LNCaP clone FGC (cell line): ENCODE data around the gene ADARB2.

ENCODE experiments used
- DNase-seq: peaks from one replicate; pipeline ENCODE4 v3.0.0-alpha.2; 2011; ENCODE audit warnings: low read depth
- H3K4me3 ChIP-seq: 2 replicates; pipeline ENCODE4 v1.5.1; 2011; ENCODE audit warnings: mild to moderate bottlenecking, low read depth, low read length, control low read depth
- TF ChIP-seq, protein P1 (sequence below): IDR thresholded peaks from 2 replicates; pipeline ENCODE4 v1.5.1; 2012; ENCODE audit warnings: mild to moderate bottlenecking; ENCODE audit not compliant: control insufficient read depth, insufficient read depth; ENCODE audit errors: extremely low read depth

Gene ADARB2

GRCh38 chr10:1612908-1613307 lies 124.4 kb downstream of the ADARB2 start:
- TF ChIP-seq, protein P1, sequence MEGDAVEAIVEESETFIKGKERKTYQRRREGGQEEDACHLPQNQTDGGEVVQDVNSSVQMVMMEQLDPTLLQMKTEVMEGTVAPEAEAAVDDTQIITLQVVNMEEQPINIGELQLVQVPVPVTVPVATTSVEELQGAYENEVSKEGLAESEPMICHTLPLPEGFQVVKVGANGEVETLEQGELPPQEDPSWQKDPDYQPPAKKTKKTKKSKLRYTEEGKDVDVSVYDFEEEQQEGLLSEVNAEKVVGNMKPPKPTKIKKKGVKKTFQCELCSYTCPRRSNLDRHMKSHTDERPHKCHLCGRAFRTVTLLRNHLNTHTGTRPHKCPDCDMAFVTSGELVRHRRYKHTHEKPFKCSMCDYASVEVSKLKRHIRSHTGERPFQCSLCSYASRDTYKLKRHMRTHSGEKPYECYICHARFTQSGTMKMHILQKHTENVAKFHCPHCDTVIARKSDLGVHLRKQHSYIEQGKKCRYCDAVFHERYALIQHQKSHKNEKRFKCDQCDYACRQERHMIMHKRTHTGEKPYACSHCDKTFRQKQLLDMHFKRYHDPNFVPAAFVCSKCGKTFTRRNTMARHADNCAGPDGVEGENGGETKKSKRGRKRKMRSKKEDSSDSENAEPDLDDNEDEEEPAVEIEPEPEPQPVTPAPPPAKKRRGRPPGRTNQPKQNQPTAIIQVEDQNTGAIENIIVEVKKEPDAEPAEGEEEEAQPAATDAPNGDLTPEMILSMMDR: no peak
- H3K4me3 ChIP-seq: no peak overlapping the region
- no peak for DNase-seq

DNA sequence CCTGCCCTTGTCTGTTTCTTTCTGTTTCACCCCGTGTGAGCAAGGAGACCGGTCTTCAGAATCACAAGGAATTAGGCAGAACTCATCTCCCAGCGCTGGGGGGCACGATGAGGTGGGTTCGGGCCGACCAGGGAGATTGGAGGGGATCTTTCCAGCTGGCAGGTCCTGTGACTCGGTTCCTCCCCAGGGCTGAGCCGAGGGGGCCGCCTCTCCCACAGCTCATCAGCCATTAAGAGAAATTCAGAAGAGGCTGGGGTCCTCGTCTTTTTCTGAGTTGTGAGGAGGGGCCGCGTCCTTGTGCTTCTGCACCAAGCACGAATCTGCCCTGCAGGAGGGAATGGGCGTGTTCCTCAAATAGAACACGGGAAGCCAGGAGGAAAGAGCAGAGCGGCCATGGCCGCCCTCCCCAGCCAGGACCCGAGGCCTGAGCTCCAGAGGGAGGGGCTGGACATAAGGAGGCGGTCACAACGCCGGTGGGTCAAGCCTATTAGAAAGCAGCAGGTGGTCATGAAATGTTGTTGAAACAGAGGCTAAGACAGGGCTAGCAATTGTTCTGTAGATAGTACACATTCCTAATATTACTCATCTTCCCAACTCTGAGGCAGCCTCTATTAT lies 125.3 kb downstream of the ADARB2 start:
- no peak for DNase-seq
- H3K4me3 ChIP-seq: no peak overlapping the region
- TF ChIP-seq, protein P1: no peak

DNA sequence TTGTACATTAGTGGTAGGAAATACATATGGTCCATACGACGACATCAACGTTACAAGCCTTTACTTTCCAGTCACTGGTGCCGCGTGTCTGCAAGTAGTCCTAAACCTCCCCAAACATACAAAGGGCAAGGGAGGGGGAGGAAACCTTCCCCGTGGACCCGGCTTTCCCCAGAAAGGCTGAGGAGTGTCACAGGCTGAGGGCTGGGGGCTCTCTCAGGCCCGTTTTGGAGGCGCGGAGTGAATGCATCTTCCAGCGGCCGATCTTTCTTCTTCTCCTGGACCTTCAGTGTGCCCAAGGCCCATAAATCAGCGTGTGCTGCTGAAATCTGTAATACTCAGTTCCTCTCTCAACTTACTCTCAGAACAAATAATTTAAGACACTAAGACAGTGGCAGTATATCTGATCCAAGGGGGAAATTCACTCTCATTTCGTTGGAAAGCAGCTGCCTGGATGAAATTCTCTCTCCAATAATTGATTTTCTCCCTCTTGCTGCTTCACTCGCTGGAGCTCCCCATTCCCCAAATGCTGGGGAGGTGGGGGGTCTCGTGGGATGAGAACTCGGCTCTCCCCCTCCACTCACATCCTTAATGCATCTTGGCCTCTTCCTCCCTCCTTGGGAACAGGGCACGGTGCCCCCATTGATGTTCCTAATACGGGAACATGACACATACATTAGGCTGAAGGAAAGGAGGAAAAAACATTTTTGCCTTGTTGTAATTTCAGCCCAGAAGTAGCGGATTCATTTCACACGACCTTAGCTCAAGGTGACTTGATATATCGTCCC lies 126.1 kb downstream of the ADARB2 start:
- TF ChIP-seq, protein P1: no peak

GRCh38 chr10:1609648-1609970 lies 127.7 kb downstream of the ADARB2 start:
- TF ChIP-seq, protein P1: no peak
- no peak overlapping the region for H3K4me3 ChIP-seq
- DNase-seq: no peak

More for the DNA sequence above, 126.1 kb downstream of the ADARB2 start:
- no peak for DNase-seq
- H3K4me3 ChIP-seq: no peak overlapping the region

- no peak for DNase-seq
- H3K4me3 ChIP-seq: no peak overlapping the region
- TF ChIP-seq, protein P1: no peak
Observed at GRCh38 chr10:1608851-1609647, 128.3 kb downstream of the ADARB2 start.

DNA sequence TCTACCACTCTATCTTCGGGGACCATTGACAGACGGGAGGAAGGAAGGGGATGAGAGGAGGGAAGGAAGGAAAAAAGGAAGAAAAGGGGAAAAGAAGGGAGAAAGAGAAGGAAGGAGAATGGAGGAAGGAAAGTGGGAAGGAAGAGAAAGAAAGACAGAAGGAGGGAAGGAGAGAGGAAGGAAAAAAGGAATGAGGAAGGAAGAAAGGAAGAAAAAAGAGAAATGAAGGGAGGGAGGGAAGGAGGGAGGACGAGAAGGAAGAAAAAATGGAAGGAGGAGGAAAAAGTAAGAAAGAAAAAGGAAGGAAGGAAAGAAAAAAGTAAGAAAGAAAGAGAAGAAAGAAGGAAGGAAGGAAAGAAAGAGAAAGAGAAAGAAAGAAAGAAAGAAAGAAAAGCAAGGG lies 128.9 kb downstream of the ADARB2 start:
- TF ChIP-seq, protein P1: no peak
- H3K4me3 ChIP-seq: no peak overlapping the region
- DNase-seq: no peak
